Measurements from ENCODE around the gene RD3L. TPM values are rescaled to one million over a fixed set of nuclear protein-coding genes. Genes with fewer than 3 reads are reported as not detected.

Gene RD3L
- total RNA-seq, 1 experiment from 2014 or later, result not detected

GRCh38 chr14:103961928-103962578 is 19.7 kb upstream of the RD3L start:
- no peak overlapping the region for H3K14ac ChIP-seq (ENCODE audit: insufficient read depth, low read length)
- no peaks in the 10 kb centered on the region for H3K36me3 Mint-ChIP-seq (ENCODE audit: insufficient read depth in 1 of 3, low read depth in 3 of 3)

More at GRCh38 chr14:103961928-103962578, 19.7 kb upstream of the RD3L start:
- Mint-ChIP-seq H3K9me3 (no peaks in the 10 kb centered on the region), H3K27me3 (ENCODE audit: low read depth) (peaks cover 5% of the 10 kb centered on the region), H3K4me3 (no peak overlapping the region), H3K27ac (no peak overlapping the region), H3K4me1 (no peaks in the 10 kb centered on the region)
- no peak overlapping the region for H2BK120ac ChIP-seq (ENCODE audit: low read depth, low read length, poor library complexity, severe bottlenecking)
- H3T11ph ChIP-seq (ENCODE audit: low read length), result no peak overlapping the region
- H2BK5ac ChIP-seq (ENCODE audit: insufficient read length, low read length), result no peak overlapping the region
- H3K9me3 ChIP-seq (ENCODE audit: control insufficient read depth, low read depth, low read length), result no peaks in the 10 kb centered on the region
- no peak for TF ChIP-seq CTCF (conservative IDR thresholded peaks at IDR 0.05)
- H2AFZ ChIP-seq (ENCODE audit: low read length), result no peak overlapping the region
- no peaks in the 10 kb centered on the region for H3K4me1 ChIP-seq (ENCODE audit: insufficient read depth, low read length)
- no peak overlapping the region for H3K4ac ChIP-seq (ENCODE audit: low read depth, low read length)
- H4K5ac ChIP-seq (ENCODE audit: insufficient read length, low read depth, low read length), result no peak overlapping the region
- H3K23ac ChIP-seq (ENCODE audit: insufficient read length, low read depth, low read length), result no peak overlapping the region
- no peak overlapping the region for H3K4me2 ChIP-seq (ENCODE audit: insufficient read depth, insufficient read length, low read length)
- H2AK5ac ChIP-seq (ENCODE audit: insufficient read length, low read length), result no peak overlapping the region
- WGBS (ENCODE audit: extremely low coverage, insufficient read length, low lambda C conversion rate), result no CpG with 5 or more reads among the region's 5 CpGs
- H4K8ac ChIP-seq (replicated peaks; ENCODE audit: insufficient read length, low read depth, low read length), result no peak overlapping the region
- H3K27me3 ChIP-seq (ENCODE audit: insufficient read depth, low read length), result no peaks in the 10 kb centered on the region
- H4K20me1 ChIP-seq (ENCODE audit: control insufficient read depth, insufficient read depth, insufficient read length), result peaks cover 3% of the 10 kb centered on the region
- no peak overlapping the region for H3K18ac ChIP-seq (ENCODE audit: insufficient read length, low read depth, low read length)
- H3K27ac ChIP-seq (ENCODE audit: insufficient read length, low read depth, low read length), result no peak overlapping the region
- no peak overlapping the region for H4K91ac ChIP-seq (ENCODE audit: insufficient read length, low read depth, low read length)
- DNase-seq, result no peak
- no peak overlapping the region for H2BK15ac ChIP-seq (ENCODE audit: low read depth, low read length)
- no peak overlapping the region for H3K9ac ChIP-seq (ENCODE audit: extremely low read depth, insufficient read length, low read length)
- H3K56ac ChIP-seq (ENCODE audit: insufficient read length, low read depth, low read length), result no peak overlapping the region
- no peak overlapping the region for H2BK20ac ChIP-seq (ENCODE audit: low read depth, low read length, poor library complexity, severe bottlenecking)
- no peaks in the 10 kb centered on the region for H3K23me2 ChIP-seq (ENCODE audit: insufficient read length, low read depth, low read length, poor library complexity, severe bottlenecking)
- H2BK12ac ChIP-seq (ENCODE audit: insufficient read length, low read depth, low read length), result no peak overlapping the region
- H3K79me2 ChIP-seq (ENCODE audit: insufficient read depth, low read length), result no peaks in the 10 kb centered on the region
- H3K79me1 ChIP-seq (ENCODE audit: insufficient read depth, low read depth, low read length, poor library complexity, severe bottlenecking), result no peaks in the 10 kb centered on the region

Data from H9 (cell line).